HG02623 (cell line): ENCODE results near the gene RPL13A.

Experiments used
- ATAC-seq: cut with Tn5 transposase; IDR thresholded peaks from one replicate; pipeline ENCODE4 v1.9.1; 2021; ENCODE audit warnings: moderate library complexity; ENCODE audit not compliant: unreplicated experiment

The RPL13A gene

DNA sequence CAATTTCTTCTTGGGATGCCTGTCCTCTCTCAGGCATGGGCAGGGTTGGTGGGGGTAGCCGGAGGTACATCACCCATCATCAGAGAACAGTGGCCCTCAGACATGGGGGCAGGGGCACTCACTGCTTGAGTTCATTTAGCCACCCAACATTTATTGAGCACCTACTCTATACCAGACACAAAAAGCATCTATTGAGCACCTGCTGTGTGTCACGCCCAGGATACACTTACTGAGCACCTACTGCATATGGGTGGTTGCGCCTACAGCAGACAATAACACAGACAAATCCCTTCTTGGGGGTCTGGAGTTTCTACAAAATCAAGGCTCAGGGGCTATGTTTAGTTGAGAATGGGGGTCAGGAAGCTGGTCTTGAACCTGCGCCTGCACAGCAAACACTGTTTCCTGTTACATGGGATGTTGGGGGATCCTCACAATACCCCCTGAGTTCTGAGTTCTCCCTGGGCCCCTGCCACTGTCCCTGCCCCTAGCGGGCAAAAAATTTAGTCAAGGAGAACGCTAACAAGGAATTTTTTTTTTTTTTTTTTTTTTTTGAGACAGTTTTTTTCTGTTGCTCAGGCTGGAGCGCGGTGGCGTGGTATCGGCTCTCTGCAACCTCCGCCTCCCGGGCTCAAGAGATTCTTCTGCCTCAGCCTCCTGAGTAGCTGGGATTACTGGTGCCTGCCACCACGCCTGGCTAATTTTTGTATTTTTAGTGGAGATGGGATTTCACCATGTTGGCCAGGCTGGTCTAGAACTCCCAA is 52.0 kb downstream of the RPL13A start:
- no peak for ATAC-seq
